GM19043 (cell line): ENCODE results near the gene GMPR.
"Not testable (repeated sequence)": the region's sequence is repeated elsewhere in the genome, so short reads cannot be mapped to it uniquely, and the experiment has no call there.

Experiments used
- ATAC-seq: cut with Tn5 transposase; IDR thresholded peaks from one replicate; pipeline ENCODE4 v1.9.1; 2021; ENCODE audit warnings: low read depth; ENCODE audit not compliant: unreplicated experiment

Gene GMPR

GRCh38 chr6:16224409-16224808, 14.0 kb upstream of the GMPR start:
- no peak for ATAC-seq

- not testable (repeated sequence) for ATAC-seq
Measured at GRCh38 chr6:16225062-16225731, 13.2 kb upstream of the GMPR start.

- ATAC-seq = not testable (repeated sequence)
Measured at GRCh38 chr6:16226117-16227047, 12.0 kb upstream of the GMPR start.

GRCh38 chr6:16227048-16227562, 11.3 kb upstream of the GMPR start:
- ATAC-seq = no peak

GRCh38 chr6:16227605-16228004, 10.8 kb upstream of the GMPR start:
- ATAC-seq = no peak

- ATAC-seq = no peak
Measured at GRCh38 chr6:16228043-16228442, 10.3 kb upstream of the GMPR start.

GRCh38 chr6:16228709-16229665, 9.4 kb upstream of the GMPR start:
- ATAC-seq = no peak

- ATAC-seq = no peak
Measured at GRCh38 chr6:16229700-16230099, 8.7 kb upstream of the GMPR start.

- ATAC-seq = no peak
Measured at GRCh38 chr6:16230953-16231352, 7.4 kb upstream of the GMPR start.

GRCh38 chr6:16232086-16232485, 6.3 kb upstream of the GMPR start:
- no peak for ATAC-seq

- ATAC-seq = no peak
Measured at GRCh38 chr6:16236009-16236501, 2.3 kb upstream of the GMPR start.

- peak; percentile 53 for ATAC-seq
Measured at GRCh38 chr6:16236631-16237199, 1.7 kb upstream of the GMPR start.

GRCh38 chr6:16237242-16237641, 1.1 kb upstream of the GMPR start:
- ATAC-seq = no peak

GRCh38 chr6:16238963-16239797, 793 bp downstream of the GMPR start:
- ATAC-seq = peak; percentile 23

- peak; percentile 27 for ATAC-seq
Measured at GRCh38 chr6:16239798-16240123, 1.4 kb downstream of the GMPR start.

- no peak for ATAC-seq
Measured at GRCh38 chr6:16240589-16241320, 2.4 kb downstream of the GMPR start.

- no peak for ATAC-seq
Measured at GRCh38 chr6:16241321-16241689, 2.9 kb downstream of the GMPR start.

GRCh38 chr6:16243055-16243454, 4.7 kb downstream of the GMPR start:
- no peak for ATAC-seq

- no peak for ATAC-seq
Measured at GRCh38 chr6:16243664-16244063, 5.3 kb downstream of the GMPR start.
